Effector CD8-positive, alpha-beta T cell (primary cell): ENCODE results near the gene UTP11.
A peak's percentile ranks its signal among the peaks of the same experiment; 100 is the strongest.

ENCODE experiments used
- DNase-seq: peaks from one replicate; lab custom pipeline; 2025; lab: John Stamatoyannopoulos, UW

The UTP11 gene

DNA sequence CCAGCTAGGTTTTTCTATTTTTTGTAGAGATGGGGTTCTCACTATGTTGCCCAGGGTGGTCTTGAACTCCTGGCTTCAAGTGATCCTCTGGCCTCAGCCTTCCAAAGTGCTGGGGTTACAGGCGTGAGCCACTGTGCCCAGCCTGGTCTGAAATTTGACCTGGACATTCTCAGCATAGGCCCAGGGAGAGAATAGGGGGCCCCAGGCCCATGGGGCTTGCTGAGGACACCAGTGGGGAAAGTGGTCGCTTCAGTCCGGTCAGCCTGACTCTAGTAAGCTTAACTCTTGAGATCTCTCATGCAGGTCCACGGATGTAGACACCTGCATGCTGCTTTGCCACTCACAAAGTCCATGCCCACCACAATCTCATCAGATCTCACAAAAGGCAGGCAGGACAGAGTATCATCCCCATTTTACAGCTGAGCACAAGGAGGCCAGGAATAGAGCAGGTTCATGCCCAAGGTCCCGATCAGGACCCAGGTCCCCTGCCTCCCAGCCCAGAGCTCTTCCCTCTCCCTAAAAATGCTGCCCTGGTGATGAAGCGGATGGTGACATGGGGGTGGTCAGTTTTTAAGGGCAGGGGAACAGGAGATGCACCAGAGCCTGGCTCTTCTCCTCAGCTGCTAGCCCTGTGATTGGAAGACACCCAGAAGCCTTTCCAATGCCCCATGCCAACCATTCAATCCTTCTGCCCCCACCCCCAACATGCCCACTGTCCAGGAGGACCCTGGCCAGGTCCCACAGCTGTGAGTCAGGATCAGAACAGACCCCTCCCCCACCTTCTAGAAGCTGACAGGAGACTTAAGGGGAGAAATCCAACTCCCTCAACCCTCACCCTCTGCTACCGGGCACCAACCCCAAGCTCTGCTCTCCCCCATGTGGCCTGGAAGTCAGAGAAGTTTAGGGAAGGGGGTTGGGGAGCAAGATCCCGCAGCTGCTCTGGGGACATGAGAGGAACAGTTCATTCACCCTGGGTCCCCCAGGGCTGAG, 9.0 kb upstream of the UTP11 start:
- DNase-seq, result no peak

- DNase-seq, result no peak
Measured at GRCh38 chr1:38004284-38005108, 8.0 kb upstream of the UTP11 start.

DNA sequence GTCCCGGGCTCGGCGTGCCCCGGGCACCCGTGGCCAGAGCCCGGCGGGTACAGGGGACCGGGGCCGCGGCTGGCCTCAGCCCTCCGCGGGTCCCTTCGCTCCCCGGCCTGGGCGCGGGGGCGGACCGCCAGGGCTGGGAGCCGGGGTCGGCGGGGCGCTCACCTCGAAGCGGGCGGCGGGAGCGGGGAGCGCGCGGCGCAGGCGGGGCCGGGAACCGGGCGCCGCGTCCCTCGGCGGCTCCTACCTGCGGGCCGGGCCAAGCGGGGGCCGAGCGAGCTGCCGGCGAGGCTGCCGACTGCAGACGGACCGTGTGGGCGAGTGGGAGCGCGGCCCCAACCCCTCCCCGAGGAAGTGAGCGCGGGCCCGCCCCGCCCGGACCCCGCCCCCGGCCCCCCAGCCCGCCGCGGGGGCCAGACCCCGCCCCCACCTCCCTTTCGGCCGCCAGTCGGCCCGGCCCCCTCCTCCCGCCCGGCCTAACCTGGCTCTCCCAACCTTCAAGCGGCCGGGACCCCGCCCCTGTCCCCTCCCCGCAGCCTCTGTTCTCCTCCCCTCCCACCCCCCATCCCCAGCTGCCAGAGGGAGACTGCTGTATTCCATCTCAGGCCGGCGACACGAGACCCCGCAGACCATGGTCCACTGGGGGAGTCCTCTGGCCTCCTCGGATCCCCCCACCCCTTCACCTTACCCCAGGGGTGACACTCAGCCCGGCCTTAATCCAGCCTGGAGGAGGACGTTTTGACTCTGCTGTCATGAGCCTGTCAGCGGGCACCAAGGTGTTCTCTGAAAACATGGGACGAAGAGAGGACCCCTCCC, 7.1 kb upstream of the UTP11 start, which contains the start of gene FHL3:
Gene FHL3 (minus strand): TSS at position 320 of the 813 bp plus-strand sequence. CDS start 6,102 bp downstream, outside the sequence.
- peak; percentile 45 for DNase-seq

DNA sequence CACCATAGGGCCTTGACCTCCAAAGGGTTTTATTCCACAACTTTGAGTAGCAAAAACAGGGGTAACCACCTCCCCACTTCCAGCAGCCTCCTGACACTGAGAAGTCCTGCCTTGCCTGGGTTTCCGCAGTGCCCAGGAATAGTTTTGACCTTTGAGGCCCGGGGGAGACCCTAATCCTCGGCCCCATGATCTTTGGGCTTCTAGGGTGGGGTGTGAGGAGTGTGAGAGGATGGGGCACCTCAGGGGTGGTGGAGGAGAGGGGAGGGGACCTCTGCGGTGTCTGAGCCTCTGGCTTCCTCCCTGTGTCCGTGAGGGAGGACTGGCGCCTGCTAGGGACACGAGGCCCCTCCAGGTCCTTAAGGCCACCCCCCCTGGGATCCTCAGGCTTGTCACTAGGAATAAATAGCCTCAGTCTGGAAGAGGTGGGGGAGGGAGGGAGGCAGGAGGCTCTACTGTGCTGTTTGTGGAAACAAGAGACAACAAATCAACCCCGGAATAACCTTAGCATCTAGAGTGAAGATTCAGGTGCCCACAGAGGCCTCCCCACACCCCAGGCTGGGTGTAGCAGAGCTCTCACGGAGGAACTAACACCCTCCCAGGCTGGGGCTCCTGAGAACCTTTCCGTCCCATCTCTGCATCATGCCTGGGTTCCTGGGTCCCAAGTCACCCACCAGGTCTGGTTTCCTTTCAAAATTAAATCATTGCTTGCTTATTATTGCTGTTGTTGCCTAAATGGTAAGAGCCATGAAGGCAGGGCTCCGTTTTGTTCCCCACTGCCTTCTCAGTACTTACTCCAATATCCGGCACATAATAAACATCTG, 6.3 kb upstream of the UTP11 start:
- DNase-seq, result no peak

- DNase-seq, result no peak
Measured at GRCh38 chr1:38009088-38009840, 3.3 kb upstream of the UTP11 start.

- no peak for DNase-seq
Measured at GRCh38 chr1:38009841-38010180, 2.7 kb upstream of the UTP11 start.

DNA sequence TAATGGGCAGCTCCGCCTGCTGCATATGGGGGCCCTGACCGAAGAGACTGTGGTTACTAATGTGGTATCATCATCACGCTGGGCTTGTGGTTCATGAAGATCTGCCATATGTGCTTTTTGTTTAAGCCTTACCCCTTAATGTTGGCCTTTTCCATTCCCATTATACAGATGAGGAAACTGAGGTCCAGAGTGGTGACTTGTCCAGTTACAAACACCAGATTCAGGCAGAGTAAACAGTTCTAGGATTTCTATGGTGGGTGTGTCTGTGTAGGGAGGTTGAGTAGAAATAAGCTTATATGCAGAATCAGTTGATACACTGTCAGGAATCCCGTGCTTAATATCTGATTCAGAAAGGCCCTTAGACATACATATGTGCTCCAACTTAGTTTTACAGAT, 691 bp downstream of the UTP11 start:
- no peak for DNase-seq

GRCh38 chr1:38014171-38014570, 1.6 kb downstream of the UTP11 start:
- no peak for DNase-seq

DNA sequence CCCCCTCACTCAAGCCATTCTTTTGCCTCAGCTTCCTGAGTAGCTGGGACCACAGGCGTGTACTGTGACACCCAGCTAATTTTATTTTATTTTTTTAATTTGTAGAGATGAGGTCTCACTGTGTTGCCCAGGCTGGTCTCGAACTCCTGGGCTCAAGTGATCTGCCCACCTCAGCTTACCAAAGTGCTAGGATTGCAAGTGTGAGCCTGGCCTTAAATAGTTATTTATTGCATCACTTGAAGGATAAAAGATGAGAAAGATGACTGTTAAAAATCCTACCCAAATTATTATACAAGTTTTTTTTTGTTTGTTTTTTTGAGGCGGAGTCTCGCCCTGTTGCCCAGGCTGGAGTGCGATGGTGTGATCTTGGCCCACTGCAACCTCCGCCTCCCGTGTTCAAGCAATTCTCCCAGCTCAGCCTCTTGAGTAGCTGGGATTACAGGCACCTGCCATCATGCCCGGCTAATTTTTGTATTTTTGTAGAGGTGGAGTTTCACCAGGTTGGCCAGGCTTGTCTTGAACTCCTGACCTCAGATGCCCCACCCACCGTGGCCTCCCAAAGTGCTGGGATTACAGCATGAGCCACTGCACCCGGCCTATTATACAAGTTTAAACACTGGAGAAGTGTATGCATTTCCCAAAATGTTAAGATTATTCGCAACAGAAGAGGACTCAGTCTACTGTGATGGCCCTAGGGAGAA, 2.3 kb downstream of the UTP11 start:
- DNase-seq, result no peak

- DNase-seq, result no peak
Measured at GRCh38 chr1:38015978-38016725, 3.6 kb downstream of the UTP11 start.

GRCh38 chr1:38018864-38019343, 6.4 kb downstream of the UTP11 start:
- DNase-seq, result no peak

- DNase-seq, result no peak
Measured at GRCh38 chr1:38020396-38020795, 7.9 kb downstream of the UTP11 start.

GRCh38 chr1:38021969-38022368, 9.4 kb downstream of the UTP11 start:
- DNase-seq, result no peak

DNA sequence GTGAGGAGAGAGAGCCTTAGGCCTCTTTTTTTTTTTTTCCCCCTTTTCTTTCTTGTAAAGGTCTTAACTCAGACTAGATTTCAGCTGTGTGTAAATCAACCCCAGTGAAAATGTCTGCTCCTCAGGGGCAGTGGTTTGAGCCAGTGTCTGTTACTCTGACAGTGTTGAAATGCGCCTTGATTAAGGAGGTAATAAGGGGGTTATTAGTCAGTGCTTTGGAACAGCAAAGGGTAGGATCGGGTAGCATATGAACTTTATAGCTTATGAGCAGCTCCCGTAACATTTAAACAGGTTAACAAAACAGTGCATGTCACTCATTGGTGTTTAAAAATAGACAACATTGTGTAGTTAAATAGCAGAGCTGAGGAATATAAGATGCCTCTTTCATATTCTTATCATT, 10.3 kb downstream of the UTP11 start:
- DNase-seq, result no peak

- DNase-seq, result no peak
Measured at GRCh38 chr1:38025233-38025632, 12.7 kb downstream of the UTP11 start.

DNA sequence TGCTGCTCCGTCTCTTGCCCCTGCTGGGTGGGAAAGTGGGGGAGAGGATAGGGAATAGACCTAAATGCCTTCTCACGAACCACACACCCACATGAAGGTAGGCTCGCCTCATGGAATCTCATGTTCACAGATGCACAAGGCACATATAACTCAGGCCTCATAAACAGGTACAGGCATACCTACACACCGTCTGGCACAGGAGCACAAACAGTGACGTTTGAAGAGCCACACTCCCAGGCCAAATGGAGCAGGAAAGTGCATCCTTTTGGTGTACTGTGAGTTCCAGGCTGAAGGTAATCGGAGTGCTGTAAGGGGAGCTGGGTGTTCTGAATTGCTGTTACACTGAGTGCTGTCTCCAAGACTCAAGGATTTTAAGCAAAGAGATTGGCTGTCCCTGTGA, 13.1 kb downstream of the UTP11 start:
- no peak for DNase-seq

DNA sequence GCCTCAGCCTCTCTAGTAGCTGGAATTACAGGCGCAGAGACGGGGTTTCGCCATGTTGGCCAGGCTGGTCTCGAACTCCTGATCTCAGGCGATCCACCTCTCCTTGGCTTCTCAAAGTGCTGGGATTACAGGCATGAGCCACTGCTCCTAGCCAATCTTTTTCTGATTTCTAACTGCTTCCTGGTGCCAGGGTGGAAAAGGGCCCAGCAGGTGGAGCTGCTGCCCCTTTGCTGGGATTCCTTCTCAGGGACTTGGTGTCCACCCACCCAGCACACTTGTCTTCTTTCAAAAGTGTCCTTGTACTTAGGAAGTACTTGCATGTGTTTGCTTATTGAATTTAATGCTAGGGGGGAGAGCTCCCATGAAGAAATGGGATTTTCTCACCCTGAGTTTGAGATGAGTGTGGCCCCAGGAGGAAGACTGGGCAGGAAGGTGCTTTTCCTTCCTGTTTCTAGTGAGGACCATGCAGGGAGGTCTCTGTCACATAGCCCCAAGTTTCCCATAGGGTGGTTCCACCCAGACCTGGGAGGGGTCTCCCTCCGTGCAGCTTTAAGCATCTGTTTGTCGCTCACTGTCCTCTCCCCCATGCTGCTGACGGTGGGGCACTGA, 14.2 kb downstream of the UTP11 start:
- no peak for DNase-seq
